ENCODE results near the gene FAM83E.
"Not testable (repeated sequence)": the region's sequence is repeated elsewhere in the genome, so short reads cannot be mapped to it uniquely, and the experiment has no call there.

DNA sequence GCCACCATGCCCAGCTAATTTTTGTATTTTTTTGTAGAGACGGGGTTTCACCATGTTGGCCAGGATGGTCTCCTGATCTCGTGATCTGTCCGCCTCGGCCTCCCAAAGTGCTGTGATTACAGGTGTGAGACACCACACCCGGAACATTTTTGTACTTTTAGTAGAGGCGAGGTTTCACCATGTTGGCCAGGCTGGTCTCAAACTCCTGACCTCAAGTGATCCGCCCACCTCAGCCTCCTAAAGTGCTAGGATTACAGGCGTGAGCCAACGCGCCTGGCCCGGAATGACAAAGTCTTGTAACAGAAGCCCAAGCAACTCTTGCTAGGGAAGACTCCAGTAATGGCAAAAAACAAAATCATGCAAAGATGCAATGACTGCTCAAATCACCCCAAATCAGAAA is 17.4 kb upstream of the FAM83E start:
- not testable (repeated sequence) for TF ChIP-seq CTCF (conservative IDR thresholded peaks at IDR 0.05; ENCODE audit: low read depth in 2 of 2); POLR2AphosphoS5 (IDR thresholded peaks at IDR 0.05; ENCODE audit: low read depth); JUNB (IDR thresholded peaks at IDR 0.05; ENCODE audit: unreplicated experiment); EZH2 (IDR thresholded peaks at IDR 0.05; ENCODE audit: low read depth, unreplicated experiment); NANOG (IDR thresholded peaks at IDR 0.05; ENCODE audit: borderline replicate concordance); EZH2phosphoT487 (IDR thresholded peaks at IDR 0.05; ENCODE audit: unreplicated experiment); ZNF114 (CRISPR knock-in tag; IDR thresholded peaks at IDR 0.05)
- TF ChIP-seq, protein P1, sequence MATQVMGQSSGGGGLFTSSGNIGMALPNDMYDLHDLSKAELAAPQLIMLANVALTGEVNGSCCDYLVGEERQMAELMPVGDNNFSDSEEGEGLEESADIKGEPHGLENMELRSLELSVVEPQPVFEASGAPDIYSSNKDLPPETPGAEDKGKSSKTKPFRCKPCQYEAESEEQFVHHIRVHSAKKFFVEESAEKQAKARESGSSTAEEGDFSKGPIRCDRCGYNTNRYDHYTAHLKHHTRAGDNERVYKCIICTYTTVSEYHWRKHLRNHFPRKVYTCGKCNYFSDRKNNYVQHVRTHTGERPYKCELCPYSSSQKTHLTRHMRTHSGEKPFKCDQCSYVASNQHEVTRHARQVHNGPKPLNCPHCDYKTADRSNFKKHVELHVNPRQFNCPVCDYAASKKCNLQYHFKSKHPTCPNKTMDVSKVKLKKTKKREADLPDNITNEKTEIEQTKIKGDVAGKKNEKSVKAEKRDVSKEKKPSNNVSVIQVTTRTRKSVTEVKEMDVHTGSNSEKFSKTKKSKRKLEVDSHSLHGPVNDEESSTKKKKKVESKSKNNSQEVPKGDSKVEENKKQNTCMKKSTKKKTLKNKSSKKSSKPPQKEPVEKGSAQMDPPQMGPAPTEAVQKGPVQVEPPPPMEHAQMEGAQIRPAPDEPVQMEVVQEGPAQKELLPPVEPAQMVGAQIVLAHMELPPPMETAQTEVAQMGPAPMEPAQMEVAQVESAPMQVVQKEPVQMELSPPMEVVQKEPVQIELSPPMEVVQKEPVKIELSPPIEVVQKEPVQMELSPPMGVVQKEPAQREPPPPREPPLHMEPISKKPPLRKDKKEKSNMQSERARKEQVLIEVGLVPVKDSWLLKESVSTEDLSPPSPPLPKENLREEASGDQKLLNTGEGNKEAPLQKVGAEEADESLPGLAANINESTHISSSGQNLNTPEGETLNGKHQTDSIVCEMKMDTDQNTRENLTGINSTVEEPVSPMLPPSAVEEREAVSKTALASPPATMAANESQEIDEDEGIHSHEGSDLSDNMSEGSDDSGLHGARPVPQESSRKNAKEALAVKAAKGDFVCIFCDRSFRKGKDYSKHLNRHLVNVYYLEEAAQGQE (IDR thresholded peaks at IDR 0.05; ENCODE audit: unreplicated experiment), result not testable (repeated sequence)
- TF ChIP-seq, protein P2, sequence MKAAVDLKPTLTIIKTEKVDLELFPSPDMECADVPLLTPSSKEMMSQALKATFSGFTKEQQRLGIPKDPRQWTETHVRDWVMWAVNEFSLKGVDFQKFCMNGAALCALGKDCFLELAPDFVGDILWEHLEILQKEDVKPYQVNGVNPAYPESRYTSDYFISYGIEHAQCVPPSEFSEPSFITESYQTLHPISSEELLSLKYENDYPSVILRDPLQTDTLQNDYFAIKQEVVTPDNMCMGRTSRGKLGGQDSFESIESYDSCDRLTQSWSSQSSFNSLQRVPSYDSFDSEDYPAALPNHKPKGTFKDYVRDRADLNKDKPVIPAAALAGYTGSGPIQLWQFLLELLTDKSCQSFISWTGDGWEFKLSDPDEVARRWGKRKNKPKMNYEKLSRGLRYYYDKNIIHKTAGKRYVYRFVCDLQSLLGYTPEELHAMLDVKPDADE (IDR thresholded peaks at IDR 0.05), result not testable (repeated sequence)
